Putamen (tissue), 1 donor: ENCODE measurements around the gene TGM4.
"Not testable (repeated sequence)": the region's sequence is repeated elsewhere in the genome, so short reads cannot be mapped to it uniquely, and the experiment has no call there.

Source experiments
- DNase-seq: peaks from one replicate; pipeline ENCODE4 v3.0.0-alpha.2; 2016; ENCODE audit warnings: low spot score

TGM4 gene

DNA sequence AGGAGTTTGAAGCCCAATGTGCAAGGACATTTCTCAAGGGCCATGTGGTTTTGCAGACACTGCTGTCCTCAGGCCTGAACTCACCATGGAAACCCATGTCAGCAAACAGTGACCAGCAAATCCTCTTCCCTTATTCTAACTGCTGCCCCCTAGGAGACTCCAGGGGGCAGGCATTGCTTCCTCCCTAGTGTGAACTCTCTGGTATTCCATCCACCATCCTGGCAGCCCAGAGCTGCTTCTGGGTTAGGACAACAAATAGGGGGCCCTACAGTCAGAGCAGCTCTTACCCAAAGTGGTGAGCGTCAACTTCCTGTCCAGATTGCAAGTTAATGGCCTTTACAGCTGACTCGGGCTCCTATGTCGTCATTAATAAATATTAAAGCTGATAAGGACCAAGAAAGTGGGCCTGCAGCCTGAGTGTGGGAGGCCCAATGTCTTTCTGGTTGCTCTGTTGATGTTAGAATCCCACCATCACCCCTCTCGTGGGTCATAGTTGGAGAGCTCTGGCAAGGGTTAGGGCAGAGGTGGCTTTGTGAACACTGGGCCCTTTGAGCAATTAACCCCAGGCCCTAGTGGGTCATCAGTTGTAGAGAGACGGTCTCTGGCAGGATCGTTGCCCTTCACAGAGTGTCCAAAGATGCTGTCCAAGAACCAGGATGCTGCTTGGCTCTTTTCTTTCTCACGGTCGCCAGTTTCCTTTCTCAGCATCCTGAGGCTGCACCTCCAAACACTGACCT is 41.5 kb downstream of the TGM4 start:
- DNase-seq, result no peak

DNA sequence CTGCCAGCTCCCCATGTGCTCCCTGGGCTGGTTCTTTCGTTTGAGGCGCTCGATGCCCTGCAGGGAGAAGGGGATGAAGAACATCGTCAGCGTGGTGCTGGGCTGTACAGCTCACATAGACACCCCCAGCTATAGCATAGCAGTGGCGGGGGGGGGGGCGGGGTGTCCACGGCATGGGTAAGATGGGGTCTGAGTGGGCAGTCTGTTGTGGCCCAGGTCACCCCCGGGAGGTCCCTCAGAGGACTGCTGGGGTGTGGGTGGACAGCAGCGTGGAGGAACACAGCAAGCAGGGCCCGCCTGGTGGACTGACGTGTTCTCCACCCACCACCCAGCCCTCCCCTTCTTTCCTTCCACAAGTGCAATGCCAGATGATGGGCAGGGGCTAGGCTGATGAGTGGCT is 43.7 kb downstream of the TGM4 start:
- DNase-seq, result no peak

DNA sequence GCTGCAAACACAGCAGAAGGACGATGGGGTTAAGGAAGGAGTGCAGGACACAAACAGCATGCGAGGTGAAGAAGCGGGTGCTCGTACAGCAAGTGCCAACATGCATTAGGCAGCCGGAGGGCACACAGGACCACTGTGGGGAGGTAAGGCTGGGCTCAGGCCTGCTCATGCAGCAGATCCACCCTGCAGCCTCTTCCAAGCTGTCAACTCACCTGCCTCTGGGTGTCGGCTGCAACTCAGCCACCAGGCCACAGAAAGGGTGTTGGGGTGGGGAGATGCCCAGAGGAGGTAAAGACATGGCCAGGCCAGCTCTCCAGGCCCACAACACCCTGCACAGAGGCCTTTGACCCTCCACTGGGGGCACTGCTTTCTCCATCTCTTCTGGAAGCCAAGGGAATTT is 44.2 kb downstream of the TGM4 start:
- DNase-seq, result no peak

DNA sequence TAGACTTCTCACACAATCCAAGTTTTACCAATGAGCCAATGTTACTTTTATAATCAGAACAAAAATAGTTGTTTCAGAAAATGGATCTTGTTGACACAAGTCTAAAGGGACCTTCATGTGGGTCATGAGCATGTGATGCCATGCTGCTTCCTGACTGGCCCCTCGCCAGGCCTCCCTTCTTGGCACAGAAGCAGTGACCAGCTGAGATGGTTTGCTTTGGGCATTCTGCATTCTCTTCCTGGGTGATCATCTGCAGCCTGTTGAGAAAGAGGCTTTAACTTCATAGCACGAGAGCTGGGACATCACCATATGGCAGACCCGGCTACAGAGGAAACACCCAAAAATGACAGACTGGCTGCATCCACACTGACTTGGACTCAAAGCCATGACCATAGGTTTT is 45.7 kb downstream of the TGM4 start:
- DNase-seq, result no peak

DNA sequence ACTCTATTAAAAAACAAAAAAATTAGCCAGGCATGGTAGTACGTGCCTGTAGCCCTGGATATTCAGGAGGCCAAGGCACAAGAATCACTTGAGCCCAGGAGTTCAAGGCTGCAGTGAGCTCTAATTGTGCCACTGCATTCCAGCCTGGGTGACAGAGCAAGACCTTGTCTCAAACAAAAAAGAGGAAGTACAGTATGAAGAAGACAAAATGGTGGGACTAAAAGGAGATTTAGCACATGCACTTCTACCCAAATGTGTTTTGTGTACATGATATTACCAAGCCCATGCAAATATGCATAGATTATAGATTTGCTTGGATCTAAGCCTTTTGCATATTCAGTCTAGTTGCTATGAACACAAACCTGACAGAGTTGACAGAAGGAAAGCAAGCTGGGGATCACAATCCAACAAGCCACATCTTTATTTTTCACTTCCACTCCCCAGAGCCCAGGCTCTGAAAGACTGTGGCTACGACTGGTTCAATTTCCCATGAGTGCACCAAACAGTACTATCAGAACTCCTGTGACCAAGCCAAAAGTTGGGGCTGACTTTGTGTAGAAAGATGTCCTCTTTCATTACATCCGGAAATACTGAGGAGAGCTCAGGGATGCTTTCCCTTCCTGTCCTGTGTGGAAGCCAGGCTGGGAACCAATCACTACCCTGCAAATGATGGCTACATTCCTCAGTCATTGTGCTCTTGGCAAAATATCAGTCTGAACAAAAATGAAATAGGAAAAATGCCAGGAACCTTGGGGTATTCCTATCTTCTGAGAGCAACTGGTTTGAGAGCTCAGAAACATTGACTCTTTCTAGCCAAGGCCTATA is 49.4 kb downstream of the TGM4 start:
- DNase-seq, result no peak

DNA sequence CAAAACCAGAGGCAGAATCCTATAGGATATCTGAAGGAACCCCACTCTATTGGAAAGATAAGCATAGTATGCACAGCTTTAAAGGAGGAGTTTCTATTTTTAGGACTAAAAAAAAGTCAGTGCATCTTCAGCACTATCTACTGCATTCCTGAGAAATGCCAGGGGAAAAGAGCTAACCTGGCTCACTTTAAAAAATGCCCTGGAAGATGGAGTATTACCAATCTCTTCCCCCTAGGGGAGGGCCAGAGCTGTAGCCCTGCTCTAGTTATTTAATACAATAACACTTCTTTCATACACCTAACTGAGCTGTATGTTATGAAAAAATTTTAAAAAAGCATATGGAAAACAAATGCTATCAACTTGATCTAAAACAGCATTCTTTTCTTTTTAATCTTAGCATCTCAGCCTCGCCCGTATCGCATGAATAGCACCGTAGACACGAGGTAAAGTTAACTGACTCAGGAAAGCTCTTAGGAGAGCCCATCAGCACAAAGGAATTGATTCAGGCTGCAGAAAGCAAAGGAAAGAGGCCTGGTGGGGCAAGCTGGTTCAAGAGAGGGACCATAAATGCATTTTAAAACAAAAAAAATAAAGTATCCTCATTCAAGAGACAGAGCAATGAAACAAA is 50.2 kb downstream of the TGM4 start:
- no peak for DNase-seq

DNA sequence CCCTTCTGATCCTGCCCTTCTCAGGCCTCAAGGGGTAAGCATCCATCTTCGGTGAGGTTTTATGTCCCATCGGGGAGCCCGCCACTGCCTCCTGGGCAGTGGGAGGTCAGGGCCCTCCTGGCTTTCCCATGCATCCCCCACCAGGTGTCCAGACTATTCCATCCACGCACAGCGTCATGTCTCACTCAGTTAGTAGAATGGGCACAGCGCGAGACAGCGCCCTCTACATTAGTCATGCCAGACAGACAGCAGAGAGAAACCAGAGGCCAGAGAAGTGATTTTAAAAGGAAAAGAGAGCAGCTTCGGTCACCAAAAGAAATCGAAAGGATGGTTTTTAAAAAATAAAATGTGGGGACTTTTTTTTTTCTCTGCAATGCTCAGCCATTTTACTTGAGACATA is 51.8 kb downstream of the TGM4 start:
- no peak for DNase-seq

DNA sequence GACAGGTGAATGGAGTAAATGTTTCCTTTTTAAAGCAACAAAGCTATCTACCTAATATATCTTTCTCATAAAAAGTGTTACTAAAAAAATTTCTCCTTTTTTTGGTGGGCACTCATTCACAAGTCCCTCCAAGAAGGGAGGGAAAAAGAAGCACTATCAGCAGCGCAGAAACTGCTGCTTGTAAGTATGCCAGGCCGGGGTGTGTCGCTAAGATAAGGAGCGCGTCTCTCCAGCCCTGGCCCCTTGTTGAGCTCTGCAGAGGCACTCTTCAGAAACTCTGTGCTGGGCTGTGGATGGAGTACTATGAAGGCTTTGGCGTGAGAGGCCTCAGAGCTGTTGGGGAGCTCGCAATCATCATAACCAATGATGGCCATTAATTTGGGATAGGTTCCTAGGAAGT is 52.5 kb downstream of the TGM4 start:
- DNase-seq, result no peak

DNA sequence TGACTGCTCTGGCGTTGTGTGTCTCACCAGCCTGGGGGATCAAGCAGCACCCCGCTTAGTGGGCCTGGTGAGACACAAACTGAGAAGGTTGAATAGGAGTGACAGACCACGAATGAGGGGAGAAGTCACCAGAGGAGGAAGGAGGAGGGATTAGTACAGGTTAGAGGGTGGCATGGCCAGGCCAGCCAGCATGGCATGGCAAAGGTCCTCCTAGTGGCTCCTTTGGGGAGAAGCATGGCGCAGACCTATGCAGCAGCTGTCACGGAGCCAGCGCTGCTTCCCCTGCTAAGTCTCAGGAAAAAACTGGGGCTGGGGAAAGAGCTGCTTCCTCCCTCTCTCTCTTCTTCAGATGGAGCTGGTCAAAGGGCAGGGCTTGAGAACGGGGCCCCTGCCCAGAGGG is 53.0 kb downstream of the TGM4 start:
- no peak for DNase-seq

DNA sequence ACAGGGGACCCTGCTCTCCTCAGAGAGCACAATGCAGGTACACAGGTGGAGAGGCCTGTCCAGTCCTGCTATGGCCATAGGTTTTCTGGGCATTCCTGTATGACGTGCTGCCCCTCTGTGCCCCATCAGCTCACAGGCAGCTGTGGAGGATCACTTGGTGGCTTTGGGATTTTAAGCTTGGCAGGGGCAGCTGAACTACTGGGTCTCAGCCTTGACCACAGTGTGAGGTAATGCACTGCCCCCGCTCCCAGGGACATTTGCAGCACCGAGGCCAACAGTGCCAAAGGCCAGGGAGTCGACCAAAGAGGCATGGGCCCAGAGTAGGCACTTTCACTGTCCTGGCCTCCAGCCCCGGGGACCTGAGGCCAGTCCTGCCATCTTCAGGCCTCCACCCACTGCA is 55.4 kb downstream of the TGM4 start:
- no peak for DNase-seq

DNA sequence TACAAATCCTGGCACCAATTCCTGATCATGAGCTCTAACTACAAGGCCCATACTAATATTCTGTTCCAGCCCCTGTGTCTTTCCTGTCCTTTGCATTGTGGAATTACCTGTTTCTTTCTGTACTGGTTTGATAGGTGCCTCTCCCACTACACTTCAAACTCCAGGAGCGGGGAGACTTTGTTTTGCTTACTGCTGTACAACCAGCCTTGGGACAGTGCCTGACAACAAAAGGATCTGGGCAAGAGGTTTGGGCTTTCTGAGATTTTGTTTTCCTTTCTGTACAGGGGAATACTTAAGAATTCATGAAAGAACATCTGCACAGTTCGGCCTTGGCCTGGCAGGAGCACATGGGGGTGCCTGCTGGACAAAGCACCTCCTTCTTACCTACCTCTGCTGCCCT is 56.5 kb downstream of the TGM4 start:
- no peak for DNase-seq

DNA sequence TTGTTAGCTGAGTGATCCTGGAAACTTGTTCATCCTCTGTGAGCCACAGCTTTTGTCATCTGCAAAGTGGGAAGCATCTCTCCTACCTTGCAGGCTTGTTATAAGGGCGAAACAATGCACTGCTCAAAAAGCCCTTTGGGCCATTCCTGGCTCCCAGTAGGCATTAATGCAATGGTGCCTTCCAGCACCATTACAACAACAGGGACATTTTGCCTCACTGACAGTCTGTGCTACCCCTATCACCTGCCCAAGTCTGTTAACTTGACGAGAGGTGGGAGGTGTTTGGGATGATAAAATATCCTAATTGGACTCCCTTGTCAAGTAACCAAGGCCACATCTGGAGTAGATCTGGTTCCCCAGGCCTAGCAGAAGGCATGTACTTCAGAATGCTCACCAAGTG is 57.4 kb downstream of the TGM4 start:
- no peak for DNase-seq

DNA sequence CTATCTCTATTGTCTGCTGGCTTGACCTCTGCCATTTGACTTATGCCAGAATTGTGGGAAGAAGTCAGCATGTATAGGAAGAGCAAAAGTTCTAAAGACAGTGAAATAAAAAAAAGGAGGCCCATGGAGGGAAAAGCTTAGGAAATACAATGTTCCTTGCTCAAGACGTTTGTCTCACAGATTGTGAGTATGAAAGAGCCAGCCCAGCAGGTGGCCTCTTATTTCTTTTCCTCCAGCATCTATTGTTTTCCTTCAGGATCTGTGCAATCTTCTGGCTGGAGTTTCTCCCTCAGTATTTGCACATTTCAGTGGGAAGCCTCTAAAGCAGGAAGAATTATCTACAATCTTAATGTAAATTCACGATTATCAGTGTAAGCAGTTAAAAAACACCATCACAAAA is 57.9 kb downstream of the TGM4 start:
- DNase-seq, result no peak

DNA sequence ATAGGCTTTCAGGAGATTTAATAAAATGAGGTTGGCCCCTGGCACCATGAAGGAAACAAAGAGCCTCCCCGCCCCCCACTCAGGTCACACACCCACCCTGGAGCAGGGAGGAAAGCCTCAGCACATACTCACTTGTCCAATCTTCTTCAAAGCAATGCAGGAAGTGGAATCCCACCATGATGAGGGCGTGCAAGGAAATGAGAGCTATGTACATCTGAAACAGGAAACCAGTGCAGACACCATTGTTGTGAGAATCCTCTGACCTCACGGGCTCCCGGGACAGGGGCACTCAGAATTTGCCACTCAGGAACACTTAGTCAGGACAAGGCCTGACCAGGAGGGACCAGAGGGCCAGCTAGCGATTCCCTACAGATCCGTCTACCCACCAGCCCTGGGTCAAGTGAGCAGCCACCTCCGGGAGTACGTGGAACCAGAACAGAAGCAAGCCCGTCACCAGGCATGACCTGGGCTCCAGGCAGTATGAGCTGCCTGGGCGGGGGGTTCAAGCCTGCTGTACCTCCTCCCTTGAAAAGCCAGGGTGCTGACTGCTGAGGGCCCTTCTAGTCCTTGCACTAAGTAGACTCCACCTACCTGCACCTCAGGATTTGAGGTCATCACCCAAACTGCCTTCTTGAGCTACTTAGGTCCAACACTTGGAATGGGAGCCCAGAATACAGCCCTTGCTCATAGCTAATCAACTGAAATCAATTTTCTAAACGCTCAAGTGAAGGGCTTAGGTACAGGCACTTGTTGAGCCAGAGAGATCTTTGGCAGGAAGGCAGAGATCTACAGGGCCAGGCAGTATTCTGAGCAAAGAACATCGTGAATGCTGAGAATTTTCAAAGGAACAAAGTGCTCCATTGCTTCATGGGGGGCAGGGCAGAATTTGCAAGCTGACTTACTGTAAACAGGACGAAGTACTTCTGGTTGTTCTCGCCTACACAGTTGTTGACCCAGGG is 58.9 kb downstream of the TGM4 start:
- DNase-seq, result no peak

DNA sequence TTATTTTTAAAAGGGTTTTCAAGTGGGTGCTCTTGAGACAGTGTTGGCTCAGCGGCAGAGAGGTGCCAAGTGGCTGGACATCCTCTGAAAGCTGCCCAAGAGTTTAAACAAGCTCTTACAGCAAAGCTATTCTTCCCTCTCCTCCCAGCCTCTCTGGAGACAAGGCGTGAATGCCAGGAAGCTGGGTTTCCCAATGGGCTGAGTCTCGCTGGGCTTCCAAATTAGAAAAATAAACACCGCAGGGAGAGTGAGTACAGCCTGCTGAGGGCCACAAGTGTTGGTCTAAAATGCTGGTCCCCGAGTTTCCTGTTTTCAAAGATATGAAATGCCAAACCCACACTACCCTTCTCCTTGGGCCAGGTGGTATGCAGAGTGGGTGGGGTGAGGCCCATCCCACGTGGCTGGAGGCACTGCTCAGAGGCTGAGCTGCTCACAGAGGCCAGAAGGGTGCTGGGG is 65.2 kb downstream of the TGM4 start:
- DNase-seq, result peak; percentile 15

DNA sequence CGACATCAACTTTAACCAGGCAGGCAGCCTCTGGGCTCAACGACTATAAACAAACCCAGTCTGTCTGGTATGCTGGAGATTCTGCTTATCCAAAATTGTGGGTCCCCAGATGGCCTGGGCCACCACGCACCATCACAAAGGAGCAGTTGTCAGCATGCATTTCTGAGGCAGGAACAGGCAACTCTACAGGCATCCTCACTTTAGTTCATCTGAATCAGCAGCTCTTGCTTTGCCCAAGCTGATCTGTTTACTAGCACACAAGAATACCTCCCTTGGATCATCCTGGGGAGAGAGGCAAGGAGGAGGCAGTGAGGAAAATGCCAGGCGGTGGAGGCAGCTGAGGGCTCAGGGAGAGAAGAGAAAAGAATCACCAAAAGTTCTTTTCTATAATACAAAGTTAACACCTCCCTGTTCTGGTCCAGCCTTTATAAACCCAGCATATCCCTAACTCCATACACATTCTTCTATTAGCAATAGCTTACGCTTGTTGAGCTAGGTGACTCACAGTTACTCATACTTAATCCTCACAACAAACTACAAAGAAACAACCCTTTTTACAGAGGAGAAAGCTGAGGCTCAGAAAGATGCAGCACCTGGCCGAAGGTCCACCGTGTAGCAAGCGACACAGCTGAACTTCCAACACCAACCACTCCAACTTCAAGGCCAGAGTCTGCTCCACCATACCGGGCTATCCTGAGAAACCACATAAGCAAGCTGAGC is 68.0 kb downstream of the TGM4 start:
- no peak for DNase-seq

DNA sequence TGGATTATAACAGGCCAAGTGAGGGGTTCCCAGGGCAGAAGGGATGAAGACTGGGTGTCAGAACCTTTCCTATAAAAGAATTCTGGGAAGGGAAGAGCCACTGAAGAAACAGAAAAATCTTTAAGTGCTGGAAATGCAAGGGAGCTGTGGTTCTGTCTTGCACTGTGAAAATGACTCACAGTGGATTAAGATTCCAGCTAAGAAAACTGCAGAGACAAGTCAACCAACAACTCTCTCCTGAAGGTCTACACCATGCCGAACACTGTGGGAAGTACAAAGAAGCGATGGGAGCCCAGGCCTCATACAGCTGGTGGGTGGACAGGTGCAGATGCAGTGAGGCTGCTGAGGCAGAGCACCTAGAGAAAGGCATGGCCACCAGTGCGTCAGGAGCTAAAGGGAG is 73.8 kb downstream of the TGM4 start:
- DNase-seq, result no peak

DNA sequence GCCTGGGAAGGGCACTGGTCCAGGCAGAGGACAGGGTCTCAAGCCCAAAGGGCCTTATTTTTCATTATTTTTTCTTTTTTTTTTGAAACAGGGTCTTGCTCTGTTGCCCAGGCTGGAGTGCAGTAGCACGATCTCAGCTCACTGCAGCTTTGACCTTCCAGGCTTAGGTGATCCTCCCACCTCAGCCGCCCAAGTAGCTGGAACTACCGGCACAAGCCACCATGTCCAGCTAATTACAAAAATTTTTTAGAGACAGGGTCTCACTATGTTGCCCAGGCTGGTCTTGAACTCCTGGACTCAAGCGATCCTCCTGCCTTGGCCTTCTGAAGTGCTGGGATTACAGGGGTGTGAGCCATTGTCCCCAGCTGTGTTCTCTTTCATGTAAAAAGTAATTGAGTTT is 75.4 kb downstream of the TGM4 start:
- DNase-seq, result not testable (repeated sequence)

DNA sequence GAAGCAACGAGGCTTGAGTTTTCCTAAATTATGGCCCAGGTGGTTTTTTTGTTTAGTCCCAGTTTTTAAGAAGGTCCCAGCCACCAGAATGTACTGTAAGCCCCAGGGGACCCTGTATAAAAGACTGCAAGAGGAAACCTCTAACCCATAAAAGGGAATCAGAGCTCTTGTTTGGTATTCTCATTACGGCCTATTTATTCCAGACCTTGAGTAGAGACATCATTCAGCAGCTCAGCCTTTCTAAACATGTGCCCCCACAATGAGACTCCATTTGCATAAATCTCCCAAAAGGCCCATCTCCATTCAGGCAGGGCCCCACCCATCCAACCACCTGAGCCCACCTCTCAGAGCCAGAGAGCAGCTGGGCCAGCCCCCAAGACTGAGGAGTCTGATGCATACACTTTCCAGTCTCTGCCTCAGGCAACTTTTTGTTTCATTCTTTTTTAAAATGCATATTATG is 75.9 kb downstream of the TGM4 start:
- DNase-seq, result no peak

DNA sequence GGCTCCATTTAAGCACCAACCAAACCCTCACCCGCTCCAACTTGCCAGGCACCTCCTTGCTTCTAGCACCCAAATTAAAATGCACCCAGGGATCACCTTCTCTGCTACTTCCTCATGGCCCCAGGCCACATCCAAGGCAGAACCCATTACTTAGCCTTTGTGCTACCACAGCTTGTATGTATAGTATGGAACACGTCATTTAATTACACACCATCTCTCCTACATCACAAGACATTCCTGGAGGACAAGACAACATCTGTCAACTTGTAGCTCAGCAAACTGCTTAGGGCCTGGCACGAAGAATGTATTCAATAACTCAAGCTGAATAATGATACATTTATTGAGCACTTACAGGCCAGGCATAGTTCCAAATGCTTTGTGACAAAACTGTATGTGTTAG is 78.3 kb downstream of the TGM4 start:
- DNase-seq, result no peak

DNA sequence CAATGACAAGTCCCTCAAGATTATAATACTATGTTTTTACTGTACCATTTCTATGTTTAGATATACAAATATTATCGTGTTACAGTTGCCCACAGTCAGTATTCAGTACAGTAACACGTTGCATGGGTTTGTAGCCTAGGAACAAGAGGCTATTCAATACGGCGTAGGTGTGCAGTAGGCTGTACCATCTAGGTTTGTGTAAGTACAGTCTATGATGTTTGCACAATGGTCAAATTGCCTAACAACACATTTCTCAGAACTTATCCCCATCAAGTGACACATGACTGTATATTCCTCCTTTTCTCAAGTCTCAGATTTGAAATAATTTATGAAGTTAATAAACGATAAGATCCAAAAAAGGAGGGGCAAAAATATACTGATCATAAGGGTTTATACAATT is 79.9 kb downstream of the TGM4 start:
- no peak for DNase-seq
